ENCODE results near the gene PLEKHG7. TPM values are rescaled to one million over a fixed set of nuclear protein-coding genes. Genes with fewer than 3 reads are reported as not detected.
"Not testable (repeated sequence)": the region's sequence is repeated elsewhere in the genome, so short reads cannot be mapped to it uniquely, and the experiment has no call there.

PLEKHG7 gene
- polyA plus RNA-seq, 3 donors: not detected

DNA sequence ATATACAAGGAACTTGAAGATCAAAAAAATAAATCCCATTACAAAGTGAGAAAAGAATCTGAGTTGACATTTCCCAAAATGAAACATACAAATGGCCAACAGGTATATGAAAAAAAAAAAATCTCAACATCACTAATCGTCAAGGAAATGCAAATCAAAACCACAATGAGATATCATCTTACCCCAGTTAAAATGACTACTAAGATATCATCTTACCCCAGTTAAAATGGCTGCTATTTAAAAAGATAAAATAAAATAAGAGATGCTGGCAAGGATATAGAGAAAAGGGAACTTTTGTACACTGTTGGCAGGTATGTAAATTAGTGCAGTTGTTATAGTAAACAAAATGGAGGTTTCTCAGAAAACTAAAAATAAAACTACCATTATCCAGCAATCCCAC, 44.4 kb downstream of the PLEKHG7 start:
- DNase-seq: no peak
- no peak overlapping the region for H3K27ac ChIP-seq (ENCODE audit: low read depth in 1 of 2, low read length in 2 of 2)
- H3K9me3 ChIP-seq (replicated peaks in 1 of 2; ENCODE audit: control insufficient read depth in 1 of 2, insufficient read depth in 1 of 2, low read length in 2 of 2): no peaks in the 10 kb centered on the region
- no peaks in the 10 kb centered on the region for H3K27me3 ChIP-seq (ENCODE audit: control insufficient read depth in 2 of 2, insufficient read depth in 2 of 2, low read length in 2 of 2)
- no peak overlapping the region for H3K4me3 ChIP-seq (replicated peaks in 1 of 3; ENCODE audit: low read depth in 2 of 3, low read length in 3 of 3)
- TF ChIP-seq, protein P1, sequence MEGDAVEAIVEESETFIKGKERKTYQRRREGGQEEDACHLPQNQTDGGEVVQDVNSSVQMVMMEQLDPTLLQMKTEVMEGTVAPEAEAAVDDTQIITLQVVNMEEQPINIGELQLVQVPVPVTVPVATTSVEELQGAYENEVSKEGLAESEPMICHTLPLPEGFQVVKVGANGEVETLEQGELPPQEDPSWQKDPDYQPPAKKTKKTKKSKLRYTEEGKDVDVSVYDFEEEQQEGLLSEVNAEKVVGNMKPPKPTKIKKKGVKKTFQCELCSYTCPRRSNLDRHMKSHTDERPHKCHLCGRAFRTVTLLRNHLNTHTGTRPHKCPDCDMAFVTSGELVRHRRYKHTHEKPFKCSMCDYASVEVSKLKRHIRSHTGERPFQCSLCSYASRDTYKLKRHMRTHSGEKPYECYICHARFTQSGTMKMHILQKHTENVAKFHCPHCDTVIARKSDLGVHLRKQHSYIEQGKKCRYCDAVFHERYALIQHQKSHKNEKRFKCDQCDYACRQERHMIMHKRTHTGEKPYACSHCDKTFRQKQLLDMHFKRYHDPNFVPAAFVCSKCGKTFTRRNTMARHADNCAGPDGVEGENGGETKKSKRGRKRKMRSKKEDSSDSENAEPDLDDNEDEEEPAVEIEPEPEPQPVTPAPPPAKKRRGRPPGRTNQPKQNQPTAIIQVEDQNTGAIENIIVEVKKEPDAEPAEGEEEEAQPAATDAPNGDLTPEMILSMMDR (IDR thresholded peaks at IDR 0.05): no peak
- Mint-ChIP-seq H3K4me3 (no peak overlapping the region), H3K9me3 (peaks cover 0 to 3% (median 0%) of the 10 kb centered on the region in 7 donors), H3K36me3 (no peaks in the 10 kb centered on the region), H3K27ac (no peak overlapping the region), H3K4me1 (peaks cover under 1% of the 10 kb centered on the region), H3K27me3 (ENCODE audit: low read depth in 3 of 3) (peaks cover 0 to 7% (median 3%) of the 10 kb centered on the region in 3 donors)
- H4K20me1 ChIP-seq (ENCODE audit: insufficient read depth, low read length): no peaks in the 10 kb centered on the region
- H3K4me2 ChIP-seq (replicated peaks; ENCODE audit: extremely low read depth, low read length, poor library complexity, severe bottlenecking): no peak overlapping the region
- intact Hi-C loops (cut with micrococcal nuclease): no loop called here
- H3K79me2 ChIP-seq (ENCODE audit: insufficient read depth, low read length): no peaks in the 10 kb centered on the region
- no peak overlapping the region for H3K9ac ChIP-seq (ENCODE audit: insufficient read depth, low read length, poor library complexity, severe bottlenecking)
- H2AFZ ChIP-seq (ENCODE audit: insufficient read depth, low read depth, low read length, poor library complexity, severe bottlenecking): no peak overlapping the region
- WGBS (ENCODE audit: insufficient coverage): no CpG with 5 or more reads among the region's 1 CpG
- no peaks in the 10 kb centered on the region for H3K36me3 ChIP-seq (replicated peaks in 1 of 2; ENCODE audit: control insufficient read depth in 1 of 2, insufficient read depth in 2 of 2, low read length in 2 of 2)
- H3K4me1 ChIP-seq (ENCODE audit: control insufficient read depth in 1 of 2, insufficient read depth in 2 of 2, low read length in 2 of 2): no peaks in the 10 kb centered on the region

DNA sequence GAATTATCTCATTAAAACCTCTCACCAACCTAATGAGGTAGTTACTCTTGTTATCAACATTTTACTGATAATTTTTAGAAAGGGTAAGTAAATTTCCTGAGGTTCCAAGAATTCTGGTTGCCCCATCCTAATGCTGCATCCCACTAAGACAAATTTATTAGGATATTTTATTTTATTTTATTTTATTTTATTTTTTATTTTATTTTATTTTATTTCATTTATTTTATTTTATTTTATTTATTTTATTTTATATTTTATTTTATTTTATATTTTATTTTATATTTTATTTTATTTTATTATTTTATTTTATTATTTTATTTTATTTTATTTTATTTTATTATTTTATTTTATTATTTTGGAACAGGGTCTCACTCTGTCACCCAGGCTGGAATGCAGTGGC, 46.9 kb downstream of the PLEKHG7 start:
- H3K27me3 Mint-ChIP-seq (ENCODE audit: low read depth in 3 of 3); H2AFZ ChIP-seq (ENCODE audit: insufficient read depth, low read depth, low read length, poor library complexity, severe bottlenecking); H3K9me3 ChIP-seq (replicated peaks in 1 of 2; ENCODE audit: control insufficient read depth in 1 of 2, insufficient read depth in 1 of 2, low read length in 2 of 2); H3K4me1 ChIP-seq (ENCODE audit: control insufficient read depth in 1 of 2, insufficient read depth in 2 of 2, low read length in 2 of 2); H3K4me3 ChIP-seq (replicated peaks in 1 of 3; ENCODE audit: low read depth in 2 of 3, low read length in 3 of 3); H3K79me2 ChIP-seq (ENCODE audit: insufficient read depth, low read length); H3K36me3 ChIP-seq (replicated peaks in 1 of 2; ENCODE audit: control insufficient read depth in 1 of 2, insufficient read depth in 2 of 2, low read length in 2 of 2); H3K9ac ChIP-seq (ENCODE audit: insufficient read depth, low read length, poor library complexity, severe bottlenecking); H3K9me3 Mint-ChIP-seq; H3K4me1 Mint-ChIP-seq; H3K27me3 ChIP-seq (ENCODE audit: control insufficient read depth in 2 of 2, insufficient read depth in 2 of 2, low read length in 2 of 2); H3K4me2 ChIP-seq (replicated peaks; ENCODE audit: extremely low read depth, low read length, poor library complexity, severe bottlenecking); H3K27ac Mint-ChIP-seq; H3K27ac ChIP-seq (ENCODE audit: low read depth in 1 of 2, low read length in 2 of 2); H3K4me3 Mint-ChIP-seq; DNase-seq; intact Hi-C loops (cut with micrococcal nuclease); H4K20me1 ChIP-seq (ENCODE audit: insufficient read depth, low read length); H3K36me3 Mint-ChIP-seq: not testable (repeated sequence)
